Nephron progenitor cell (in vitro differentiated cells): ENCODE data around the gene SIPA1L2.

Experiments used
- DNase-seq: peaks from one replicate; pipeline ENCODE4 v3.0.0; 2021
- H3K27ac Mint-ChIP-seq: 2 replicates; pipeline ENCODE4 v1.8.0; 2021; ENCODE audit warnings: mild to moderate bottlenecking, moderate library complexity, mixed read lengths
- H3K27me3 Mint-ChIP-seq: 2 replicates; pipeline ENCODE4 v1.8.0; 2021; ENCODE audit warnings: mild to moderate bottlenecking, low read depth, mixed read lengths; ENCODE audit not compliant: poor library complexity
- H3K36me3 Mint-ChIP-seq: 2 replicates; pipeline ENCODE4 v1.8.0; 2021; ENCODE audit warnings: low read depth, mixed read lengths
- H3K4me1 Mint-ChIP-seq: 2 replicates; pipeline ENCODE4 v1.8.0; 2021; ENCODE audit warnings: mixed read lengths
- H3K4me3 Mint-ChIP-seq: 2 replicates; pipeline ENCODE4 v1.8.0; 2021; ENCODE audit warnings: mild to moderate bottlenecking, moderate library complexity, mixed read lengths
- H3K9me3 Mint-ChIP-seq: 2 replicates; pipeline ENCODE4 v1.8.0; 2021; ENCODE audit warnings: mild to moderate bottlenecking, moderate library complexity, mixed read lengths
- TF ChIP-seq, protein P1 (sequence below): fragments of 200-600 bp; sonication (generic); IDR thresholded peaks from 2 replicates; pipeline ENCODE4 v1.5.0; 2021; ENCODE audit warnings: antibody characterized with exemption

The SIPA1L2 gene

DNA sequence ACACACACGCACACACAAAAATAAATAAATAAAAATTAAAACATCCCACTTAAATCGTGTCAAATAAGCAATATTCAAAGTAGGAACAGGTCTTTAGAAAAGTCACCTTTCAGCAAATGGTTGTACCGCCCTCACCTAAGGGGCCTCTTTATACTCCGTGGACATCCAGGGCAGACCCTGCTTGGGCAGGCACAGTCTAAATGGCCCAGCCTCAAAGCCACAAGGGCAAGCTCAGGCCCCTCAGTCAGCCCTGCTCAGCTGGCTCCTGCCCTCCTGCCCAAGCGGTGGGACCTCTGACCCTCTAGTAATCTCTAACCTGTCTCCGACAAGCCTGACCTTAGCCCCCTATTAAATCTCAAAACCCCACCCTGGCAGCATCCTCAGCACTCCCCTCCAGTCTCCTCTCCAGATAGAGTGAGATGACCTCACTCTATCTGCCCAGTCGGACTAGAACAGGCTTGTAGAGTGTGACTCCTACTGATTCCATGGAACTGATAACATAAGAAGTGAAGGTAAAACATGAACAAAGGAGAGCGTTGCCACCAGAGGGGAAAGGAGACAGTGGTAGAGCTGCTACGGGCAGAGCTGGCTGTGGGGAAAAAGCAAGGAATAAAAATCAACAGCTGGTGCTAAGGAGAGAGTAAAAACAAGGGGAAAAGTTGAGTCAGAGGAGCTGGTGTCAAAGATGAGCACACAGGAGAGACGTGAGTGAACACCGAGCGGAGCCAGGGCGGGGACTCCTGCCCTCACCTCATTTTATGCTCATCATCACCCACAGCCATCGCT is 36.0 kb downstream of the SIPA1L2 start:
- Mint-ChIP-seq H3K36me3 (no peaks in the 10 kb centered on the region), H3K4me1 (peaks cover 77% of the 10 kb centered on the region), H3K27ac (peak overlapping the region; percentile 49), H3K9me3 (no peaks in the 10 kb centered on the region), H3K4me3 (peak overlapping the region; percentile 10), H3K27me3 (peaks cover 3% of the 10 kb centered on the region)
- DNase-seq = peak; percentile 26
- TF ChIP-seq, protein P1, sequence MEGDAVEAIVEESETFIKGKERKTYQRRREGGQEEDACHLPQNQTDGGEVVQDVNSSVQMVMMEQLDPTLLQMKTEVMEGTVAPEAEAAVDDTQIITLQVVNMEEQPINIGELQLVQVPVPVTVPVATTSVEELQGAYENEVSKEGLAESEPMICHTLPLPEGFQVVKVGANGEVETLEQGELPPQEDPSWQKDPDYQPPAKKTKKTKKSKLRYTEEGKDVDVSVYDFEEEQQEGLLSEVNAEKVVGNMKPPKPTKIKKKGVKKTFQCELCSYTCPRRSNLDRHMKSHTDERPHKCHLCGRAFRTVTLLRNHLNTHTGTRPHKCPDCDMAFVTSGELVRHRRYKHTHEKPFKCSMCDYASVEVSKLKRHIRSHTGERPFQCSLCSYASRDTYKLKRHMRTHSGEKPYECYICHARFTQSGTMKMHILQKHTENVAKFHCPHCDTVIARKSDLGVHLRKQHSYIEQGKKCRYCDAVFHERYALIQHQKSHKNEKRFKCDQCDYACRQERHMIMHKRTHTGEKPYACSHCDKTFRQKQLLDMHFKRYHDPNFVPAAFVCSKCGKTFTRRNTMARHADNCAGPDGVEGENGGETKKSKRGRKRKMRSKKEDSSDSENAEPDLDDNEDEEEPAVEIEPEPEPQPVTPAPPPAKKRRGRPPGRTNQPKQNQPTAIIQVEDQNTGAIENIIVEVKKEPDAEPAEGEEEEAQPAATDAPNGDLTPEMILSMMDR = no peak

DNA sequence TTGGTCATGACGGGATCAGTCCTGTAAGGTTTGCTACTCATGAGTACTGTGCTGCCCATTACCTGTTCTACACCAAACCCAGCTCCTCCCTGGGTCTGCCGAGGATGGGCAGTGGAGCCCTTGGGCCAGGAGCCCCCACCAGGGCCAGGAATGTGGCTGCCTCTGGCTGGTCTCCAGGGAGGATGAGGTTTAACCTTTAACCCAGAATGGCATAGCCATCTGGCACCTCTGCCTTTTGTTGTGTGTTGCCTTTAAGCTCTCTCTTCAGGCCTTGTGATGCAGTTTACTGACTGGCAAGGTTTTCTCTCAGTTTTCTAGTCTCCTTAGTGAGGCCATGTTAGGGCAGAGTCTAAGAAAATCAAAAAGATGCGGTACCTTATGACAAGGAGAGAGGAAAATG is 38.6 kb downstream of the SIPA1L2 start:
- peaks cover 3% of the 10 kb centered on the region for H3K27me3 Mint-ChIP-seq
- peaks cover 67% of the 10 kb centered on the region for H3K4me1 Mint-ChIP-seq
- no peak for DNase-seq
- no peaks in the 10 kb centered on the region for H3K36me3 Mint-ChIP-seq
- H3K4me3 Mint-ChIP-seq = no peak overlapping the region
- TF ChIP-seq, protein P1 = no peak
- H3K27ac Mint-ChIP-seq = no peak overlapping the region
- H3K9me3 Mint-ChIP-seq = no peaks in the 10 kb centered on the region

DNA sequence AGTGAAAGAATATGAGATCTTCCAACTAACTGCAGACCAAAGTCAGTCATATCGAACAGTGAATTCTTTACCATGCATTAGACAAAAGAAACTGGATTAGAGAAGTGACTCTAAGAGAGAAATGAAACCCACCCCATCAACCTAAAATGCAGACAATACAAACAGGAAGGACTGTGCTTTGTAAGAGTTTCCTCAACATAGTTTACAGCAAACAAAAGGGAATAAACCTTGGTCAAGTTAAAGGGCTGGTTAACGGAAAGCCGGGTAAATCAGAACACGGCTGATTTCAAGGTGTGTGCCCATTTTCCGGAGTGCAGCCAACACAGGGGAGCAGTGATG is 39.2 kb downstream of the SIPA1L2 start:
- TF ChIP-seq, protein P1 = no peak
- H3K27ac Mint-ChIP-seq = peak overlapping the region; percentile 62
- H3K9me3 Mint-ChIP-seq = no peaks in the 10 kb centered on the region
- no peaks in the 10 kb centered on the region for H3K36me3 Mint-ChIP-seq
- peaks cover 61% of the 10 kb centered on the region for H3K4me1 Mint-ChIP-seq
- H3K4me3 Mint-ChIP-seq = no peak overlapping the region
- peaks cover under 1% of the 10 kb centered on the region for H3K27me3 Mint-ChIP-seq
- DNase-seq = no peak

DNA sequence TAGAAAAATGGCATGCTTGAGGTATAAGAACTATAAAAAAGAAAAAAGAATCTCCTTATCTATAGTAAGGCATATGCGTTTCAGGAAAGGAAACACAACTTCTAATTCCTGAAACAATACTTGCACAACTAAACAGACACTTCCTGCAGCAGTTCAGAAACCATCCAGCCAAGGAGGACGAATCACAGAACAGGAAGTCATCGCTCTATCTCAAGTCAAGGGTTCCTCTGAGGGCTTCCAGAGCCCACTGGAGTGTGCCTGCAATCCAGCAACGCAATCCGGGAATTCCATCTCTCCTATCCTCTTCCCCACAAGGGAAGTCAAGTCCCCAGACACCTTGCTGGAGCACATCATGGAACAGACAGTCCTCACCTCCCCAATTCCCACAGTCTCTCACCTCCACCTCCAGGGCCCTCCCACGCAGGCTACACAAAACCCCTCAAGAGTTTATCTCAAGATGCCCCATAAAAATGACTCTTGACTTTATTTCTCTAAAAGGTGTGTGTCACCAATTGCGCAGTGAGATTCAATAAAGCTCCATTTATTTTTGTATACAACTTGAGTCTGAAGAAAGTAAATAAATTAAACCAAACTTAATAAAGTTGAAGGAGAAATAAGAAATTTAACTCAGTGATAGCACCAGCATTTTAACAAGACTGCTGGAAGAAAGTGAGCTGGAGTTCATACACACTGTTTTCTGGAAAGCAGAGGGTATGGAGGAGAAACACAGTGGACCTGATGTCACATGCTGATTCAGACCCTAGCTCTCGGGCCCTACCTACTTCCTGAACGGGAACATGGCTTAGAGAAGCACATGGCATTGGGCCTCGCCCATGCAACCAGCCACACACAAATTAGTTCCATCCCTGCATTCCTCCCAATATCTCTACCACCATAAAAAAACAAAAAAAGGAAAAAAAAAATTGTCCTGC is 39.9 kb downstream of the SIPA1L2 start:
- TF ChIP-seq, protein P1 = no peak
- no peak for DNase-seq
- Mint-ChIP-seq H3K9me3 (no peaks in the 10 kb centered on the region), H3K27ac (peak overlapping the region; percentile 62), H3K27me3 (no peaks in the 10 kb centered on the region), H3K4me1 (peaks cover 54% of the 10 kb centered on the region), H3K36me3 (no peaks in the 10 kb centered on the region), H3K4me3 (no peak overlapping the region)

DNA sequence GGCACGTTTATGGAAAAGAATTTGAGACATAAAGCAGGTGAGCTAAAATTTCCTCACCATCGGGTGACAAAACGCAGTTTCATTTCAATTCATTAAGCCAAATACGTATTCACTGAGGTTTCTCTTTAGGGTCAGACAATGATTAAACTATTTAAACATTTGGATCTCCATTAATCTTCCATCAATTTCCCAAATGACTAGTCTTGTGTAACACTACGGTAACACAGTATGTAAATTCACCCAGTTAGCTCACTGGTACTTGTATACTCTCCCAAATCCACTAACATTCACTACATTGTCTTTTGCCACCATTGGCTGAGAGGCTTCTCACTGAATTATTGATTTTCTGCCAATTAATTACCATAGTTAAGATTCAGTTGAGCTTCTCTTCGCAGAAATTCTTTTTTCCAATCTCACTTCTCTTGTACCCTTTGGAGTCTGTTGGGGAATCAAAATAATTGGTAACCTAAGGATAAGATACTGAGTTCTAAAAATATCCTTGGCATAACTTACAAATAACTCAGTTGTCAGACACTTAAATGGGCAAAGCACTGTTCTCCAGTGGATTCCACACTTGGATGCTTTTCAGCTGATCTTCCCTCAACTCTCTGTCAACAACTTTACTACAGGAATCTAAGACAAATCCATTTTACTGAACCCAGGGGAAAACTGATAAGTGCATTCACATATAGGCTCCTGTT is 40.7 kb downstream of the SIPA1L2 start:
- Mint-ChIP-seq H3K36me3 (no peaks in the 10 kb centered on the region), H3K4me1 (peaks cover 46% of the 10 kb centered on the region), H3K4me3 (no peak overlapping the region), H3K27ac (no peak overlapping the region), H3K9me3 (no peaks in the 10 kb centered on the region), H3K27me3 (no peaks in the 10 kb centered on the region)
- TF ChIP-seq, protein P1 = no peak
- DNase-seq = no peak
